Urinary bladder (tissue), 4 donors: ENCODE data around the gene PRM3. TPM values are rescaled to one million over a fixed set of nuclear protein-coding genes. Genes with fewer than 3 reads are reported as not detected.
"Not testable (repeated sequence)": the region's sequence is repeated elsewhere in the genome, so short reads cannot be mapped to it uniquely, and the experiment has no call there.

Experiments used
- DNase-seq: peaks from one replicate; pipeline ENCODE4 v3.0.0-alpha.2; 2015; ENCODE audit errors: extremely low spot score
- H3K27ac ChIP-seq: one replicate; pipeline ENCODE4 v1.5.1; 2013; ENCODE audit warnings: low read depth, mild to moderate bottlenecking, moderate library complexity
- H3K36me3 ChIP-seq: one replicate; pipeline ENCODE4 v1.6.1; 2013; ENCODE audit warnings: mild to moderate bottlenecking, moderate library complexity; ENCODE audit not compliant: insufficient read depth
- H3K4me1 ChIP-seq: one replicate; pipeline ENCODE4 v1.6.1; 2013; ENCODE audit warnings: mild to moderate bottlenecking, moderate library complexity; ENCODE audit not compliant: insufficient read depth
- H3K4me3 ChIP-seq: one replicate; pipeline ENCODE4 v1.5.1; 2013; ENCODE audit warnings: low read depth, low read length
- WGBS: extraction: QIAGEN DNeasy Blood & Tissue Kit; methylation state at CpG from one replicate; pipeline ENCODE4 v1.1.7; 2013; 5-methylcytosine and 5-hydroxymethylcytosine counted together
- polyA plus RNA-seq: library from polyadenylated mRNA; stranded (reverse); fragments of 200-250 nt; gene quantifications from one replicate; pipeline ENCODE4 v1.2.3, GENCODE V29; 2013
- total RNA-seq: library from RNA; depleted of rRNA; stranded (reverse); fragments of >200 nt; gene quantifications from one replicate; pipeline ENCODE4 v1.2.3, GENCODE V29; 2014
- donor health status: healthy with polysubstance abuse.
- donor health status: healthy.

PRM3 gene
- total and polyA plus RNA-seq, 2 donors = not detected

GRCh38 chr16:11298950-11299547 lies 25.6 kb upstream of the PRM3 start:
- DNase-seq, H3K27ac ChIP-seq, H3K4me1 ChIP-seq, H3K36me3 ChIP-seq, H3K4me3 ChIP-seq: not testable (repeated sequence)
- 84% methylated on average over 13 of the region's 13 CpGs for WGBS

- Histone ChIP-seq H3K36me3 (no peaks in the 10 kb centered on the region), H3K4me1 (no peaks in the 10 kb centered on the region), H3K4me3 (no peak overlapping the region), H3K27ac (no peak overlapping the region)
- WGBS = 92% methylated on average over 5 of the region's 5 CpGs
- DNase-seq = no peak
Observed at GRCh38 chr16:11298143-11298900, 24.9 kb upstream of the PRM3 start.

DNA sequence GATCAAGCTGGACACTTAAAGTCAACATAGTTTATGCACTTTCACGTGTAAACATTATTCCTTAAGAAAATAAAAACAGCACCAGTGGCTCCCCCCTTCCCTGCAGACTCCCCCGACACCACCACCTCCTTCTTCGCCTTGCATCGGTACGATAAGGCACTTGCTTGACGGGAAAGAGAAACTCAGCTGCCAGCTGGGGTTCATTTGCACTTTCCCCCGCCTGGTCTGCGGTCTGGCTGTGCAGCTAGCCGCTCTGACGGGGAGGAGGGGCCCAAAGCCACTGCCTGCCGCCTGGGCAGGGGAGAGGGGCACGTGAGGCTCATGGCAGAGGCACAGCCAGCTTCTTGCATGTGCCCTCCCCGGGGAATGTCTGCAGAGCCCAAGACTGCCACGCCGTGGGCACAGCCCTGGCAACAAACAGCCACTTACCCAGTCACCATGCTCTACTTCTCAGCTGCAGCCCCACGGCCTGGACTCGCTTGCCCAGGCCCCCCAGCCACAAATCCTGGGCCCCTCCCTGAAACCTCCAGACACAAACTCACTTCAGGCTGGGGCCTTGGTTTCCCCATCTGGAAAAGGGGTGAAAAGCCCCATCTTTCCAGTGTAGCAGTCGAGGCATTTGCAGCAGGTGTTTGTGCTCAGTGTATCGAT lies 24.2 kb upstream of the PRM3 start:
- Histone ChIP-seq H3K36me3 (no peaks in the 10 kb centered on the region), H3K27ac (no peak overlapping the region), H3K4me1 (no peaks in the 10 kb centered on the region), H3K4me3 (no peak overlapping the region)
- DNase-seq = peak; percentile 47
- WGBS = 9% methylated on average over 19 of the region's 19 CpGs

DNA sequence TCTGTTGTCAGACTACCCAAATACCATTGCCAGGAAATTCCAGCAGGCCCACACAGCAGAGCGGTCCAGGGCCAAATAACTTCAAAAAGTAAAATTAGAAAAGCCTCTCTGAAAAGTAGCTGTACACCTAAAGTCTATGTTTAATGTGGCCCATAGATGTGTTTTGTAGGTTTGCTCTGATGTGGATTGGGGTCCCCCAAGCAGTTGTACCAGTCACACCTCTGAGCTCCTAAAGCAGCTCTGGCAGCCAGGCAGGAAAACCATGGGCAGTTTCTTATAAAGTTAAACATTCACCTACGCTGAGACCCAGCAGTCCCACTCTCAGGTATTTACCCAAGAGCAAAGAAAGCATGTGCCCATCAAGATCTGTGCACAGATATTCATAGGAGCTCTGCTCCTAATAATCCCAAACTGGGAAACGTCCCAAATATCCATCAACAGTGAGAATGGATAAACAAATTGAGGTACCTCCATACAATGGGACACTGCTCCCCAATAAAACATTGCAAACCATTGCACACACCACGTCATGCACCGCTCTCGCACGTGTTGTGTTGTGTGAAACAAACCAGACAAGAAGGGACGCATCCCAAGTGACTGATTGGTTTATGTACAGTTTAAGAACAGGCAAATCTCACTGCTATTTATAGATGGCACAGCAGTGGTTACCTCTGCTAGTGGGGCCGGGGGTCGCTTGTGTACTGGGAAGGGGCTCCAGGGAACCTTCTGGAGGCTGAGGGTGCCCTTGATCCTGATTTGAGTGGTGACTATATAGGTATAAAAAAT lies 23.5 kb upstream of the PRM3 start:
- DNase-seq = peak; percentile 69
- Histone ChIP-seq H3K36me3 (no peaks in the 10 kb centered on the region), H3K4me1 (no peaks in the 10 kb centered on the region), H3K27ac (no peak overlapping the region), H3K4me3 (no peak overlapping the region)
- 35% methylated on average over 10 of the region's 10 CpGs for WGBS

DNA sequence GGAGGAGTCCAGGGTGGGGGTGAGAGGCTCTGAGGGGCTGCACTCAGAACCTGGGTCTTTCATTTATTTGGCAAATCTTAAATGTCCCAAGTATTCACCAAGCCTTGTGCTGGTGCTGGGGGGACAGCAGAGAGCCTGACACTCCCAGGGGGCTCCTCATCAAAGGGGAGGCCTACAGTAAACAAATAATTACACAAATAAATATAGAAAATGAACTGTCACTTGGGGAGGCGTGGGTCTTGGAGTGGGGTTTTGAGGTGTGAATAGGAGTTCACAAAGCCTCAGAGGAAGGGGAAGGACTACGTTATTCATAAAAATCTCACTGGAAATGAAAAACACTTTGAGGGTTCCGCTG lies 22.9 kb upstream of the PRM3 start:
- DNase-seq = no peak
- 80% methylated on average over 3 of the region's 3 CpGs for WGBS
- Histone ChIP-seq H3K27ac (no peak overlapping the region), H3K4me3 (no peak overlapping the region), H3K4me1 (no peaks in the 10 kb centered on the region), H3K36me3 (no peaks in the 10 kb centered on the region)

DNA sequence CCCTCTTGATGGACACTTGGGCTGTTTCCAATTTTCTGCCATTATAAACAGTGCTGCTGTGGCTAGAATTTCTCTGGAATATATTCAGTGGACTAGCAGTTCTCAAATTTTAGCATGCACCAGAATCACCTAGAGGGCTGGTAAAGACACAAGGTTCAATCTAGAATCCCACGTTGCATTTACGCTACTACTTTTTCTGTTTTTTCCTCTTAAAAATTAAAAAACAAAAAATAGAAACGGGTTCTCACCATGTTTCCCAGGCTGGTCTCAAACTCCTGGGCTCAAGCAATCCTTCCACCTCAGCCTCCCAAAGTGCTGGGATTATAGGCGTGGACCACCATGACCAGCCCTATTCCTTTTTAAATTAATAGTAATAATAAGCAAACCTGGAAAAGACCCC lies 22.2 kb upstream of the PRM3 start:
- no peak overlapping the region for H3K4me3 ChIP-seq
- no peak overlapping the region for H3K27ac ChIP-seq
- no peaks in the 10 kb centered on the region for H3K36me3 ChIP-seq
- 93% methylated on average over 4 of the region's 4 CpGs for WGBS
- H3K4me1 ChIP-seq = no peaks in the 10 kb centered on the region
- DNase-seq = no peak

- no peak for DNase-seq
- WGBS = 93% methylated on average over 7 of the region's 7 CpGs
- H3K36me3 ChIP-seq = no peaks in the 10 kb centered on the region
- no peak overlapping the region for H3K27ac ChIP-seq
- no peaks in the 10 kb centered on the region for H3K4me1 ChIP-seq
- H3K4me3 ChIP-seq = no peak overlapping the region
Observed at GRCh38 chr16:11292076-11292748, 18.8 kb upstream of the PRM3 start.

DNA sequence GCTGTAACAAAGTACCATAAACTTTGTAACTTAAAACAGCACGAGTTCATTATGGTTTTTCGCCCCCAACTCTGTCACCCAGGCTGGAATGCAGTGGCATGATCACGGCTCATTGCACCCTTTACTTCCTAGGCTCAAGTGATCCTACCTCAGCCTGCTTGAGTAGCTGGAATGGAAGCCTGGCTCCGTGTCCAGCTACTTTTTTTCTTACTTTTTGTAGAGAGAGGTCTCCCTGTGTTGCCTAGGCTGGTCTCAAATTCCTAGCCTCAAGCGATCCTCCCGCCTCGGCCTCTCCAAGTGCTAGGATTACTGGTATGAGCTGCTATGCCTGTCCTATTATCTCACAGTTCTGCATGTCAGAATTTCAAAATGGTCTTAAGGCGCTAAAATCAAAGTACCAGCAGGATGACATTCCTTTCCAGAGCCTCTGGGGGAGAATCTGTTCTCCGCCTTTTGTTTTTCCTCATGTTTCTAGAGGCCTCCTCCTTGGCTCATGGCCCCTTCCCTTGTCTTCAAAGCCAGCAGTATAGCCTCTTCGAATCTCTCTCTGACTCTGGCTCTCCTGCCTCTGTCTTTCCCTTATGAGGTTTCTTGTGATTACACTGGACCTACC lies 17.8 kb upstream of the PRM3 start:
- no peak overlapping the region for H3K4me3 ChIP-seq
- 62% methylated on average over 10 of the region's 10 CpGs for WGBS
- no peak overlapping the region for H3K27ac ChIP-seq
- DNase-seq = no peak
- H3K4me1 ChIP-seq = no peaks in the 10 kb centered on the region
- no peaks in the 10 kb centered on the region for H3K36me3 ChIP-seq

GRCh38 chr16:11290102-11290893 lies 16.9 kb upstream of the PRM3 start:
- Histone ChIP-seq H3K36me3 (no peaks in the 10 kb centered on the region), H3K4me1 (no peaks in the 10 kb centered on the region), H3K4me3 (no peak overlapping the region), H3K27ac (no peak overlapping the region)
- DNase-seq = no peak
- 93% methylated on average over 8 of the region's 8 CpGs for WGBS

DNA sequence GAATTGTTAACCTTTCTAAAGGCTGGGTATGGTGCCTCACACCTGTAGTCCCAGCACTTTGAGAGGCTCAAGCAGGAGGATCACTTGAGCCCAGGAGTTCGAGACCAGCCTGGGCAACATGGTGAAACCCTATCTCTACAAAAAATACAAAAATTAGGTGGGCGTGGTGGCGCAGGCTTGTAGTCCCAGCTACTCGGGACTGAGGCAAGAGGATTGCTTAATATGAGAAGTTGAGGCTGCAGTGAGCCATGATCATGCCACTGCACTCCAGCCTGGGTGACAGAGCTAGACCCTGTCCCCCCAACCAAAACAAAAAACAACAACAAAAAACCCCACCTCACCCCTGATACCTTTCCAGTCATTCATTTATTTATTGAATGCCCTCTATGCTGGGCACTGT lies 16.3 kb upstream of the PRM3 start:
- not testable (repeated sequence) for H3K27ac ChIP-seq, H3K36me3 ChIP-seq, H3K4me3 ChIP-seq, DNase-seq, H3K4me1 ChIP-seq
- 96% methylated on average over 4 of the region's 4 CpGs for WGBS

DNA sequence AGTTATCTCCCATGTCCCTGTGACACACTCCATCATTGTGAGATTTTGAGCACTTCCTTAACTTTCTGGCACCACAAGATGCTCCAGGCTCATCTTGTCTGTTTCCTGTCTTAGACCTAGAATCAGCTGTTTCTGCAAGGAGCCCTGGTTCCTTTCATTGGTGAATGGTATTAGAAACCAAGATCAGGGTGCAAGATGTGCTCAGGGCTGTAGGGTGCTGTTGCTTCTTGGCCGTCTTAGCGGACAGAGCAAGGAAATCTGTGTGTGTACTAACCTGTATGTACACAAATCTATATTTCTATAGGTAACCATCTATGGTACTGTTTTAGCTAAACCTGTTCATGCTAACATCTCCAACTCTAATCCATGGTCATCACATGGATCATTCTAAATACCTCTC lies 15.8 kb upstream of the PRM3 start:
- Histone ChIP-seq H3K4me1 (no peaks in the 10 kb centered on the region), H3K27ac (no peak overlapping the region), H3K36me3 (no peaks in the 10 kb centered on the region), H3K4me3 (no peak overlapping the region)
- 96% methylated on average over 2 of the region's 2 CpGs for WGBS
- DNase-seq = no peak

DNA sequence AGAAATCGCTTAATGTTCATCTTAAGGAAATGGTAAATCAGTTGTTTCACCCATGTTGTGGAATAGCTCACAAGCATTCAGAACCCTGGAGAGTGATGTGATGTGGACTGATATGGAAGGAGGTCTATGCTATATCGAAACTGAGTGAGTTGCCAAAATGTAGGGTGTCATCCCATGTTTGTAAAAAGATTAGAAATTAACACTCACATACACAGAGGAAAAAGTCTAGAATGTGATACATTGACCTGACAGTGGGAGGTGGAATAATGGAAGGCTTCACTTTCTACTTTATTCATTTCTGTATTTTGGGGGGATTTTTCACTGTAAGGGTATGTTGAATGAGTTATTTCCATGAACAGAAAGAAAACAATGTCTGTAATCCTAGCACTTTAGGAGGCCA lies 12.4 kb upstream of the PRM3 start:
- no peak for DNase-seq
- H3K4me1 ChIP-seq = no peaks in the 10 kb centered on the region
- no peak overlapping the region for H3K4me3 ChIP-seq
- WGBS = 82% methylated on average over 2 of the region's 2 CpGs
- no peak overlapping the region for H3K27ac ChIP-seq
- no peaks in the 10 kb centered on the region for H3K36me3 ChIP-seq
